GM12892 (cell line): ENCODE results near the gene CSGALNACT2.

ENCODE experiments used
- POLR2A ChIP-seq: IDR thresholded peaks from 2 replicates; pipeline ENCODE4 v1.6.1; 2011; ENCODE audit warnings: low read depth, low read length, control low read depth
- POLR2AphosphoS5 ChIP-seq: IDR thresholded peaks from 2 replicates; pipeline ENCODE4 v1.6.1; 2011; ENCODE audit warnings: low read depth, low read length, control low read depth

GRCh38 chr10:43214071-43214955 is 76.1 kb downstream of the CSGALNACT2 start:
- TF ChIP-seq POLR2AphosphoS5 (no peak), POLR2A (no peak)
